Naive thymus-derived CD8-positive, alpha-beta T cell (primary cell): ENCODE data around the gene PITPNM2. TPM values are rescaled to one million over a fixed set of nuclear protein-coding genes. Genes with fewer than 3 reads are reported as not detected.
A peak's percentile ranks its signal among the peaks of the same experiment; 100 is the strongest.

Source experiments
- ATAC-seq, 2 donors: fragments of 150-1000 bp; cut with Tn5 transposase in 1 of 2; sonication (Bioruptor Pico), chemical (Tn5 transposase) in 1 of 2; 1 replicate in 1 of 2; 2 replicates in 1 of 2; pipeline ENCODE4 v1.10.0; 2021; ENCODE audit warnings: mild to moderate bottlenecking in 2 of 2, moderate library complexity in 2 of 2
- POLR2A ChIA-PET: fragments of 350-600 bp; sonication (Branson Sonifier 250); formaldehyde crosslinking; loops from one replicate; lab custom pipeline; 2021; ENCODE audit warnings: antibody characterized with exemption; lab: Charles Lee
- DNase-seq, 10 donors: peaks; one replicate each; pipeline versions ENCODE4 v3.0.0 to v3.0.0-alpha.2; 2020 to 2022
- H3K27ac Mint-ChIP-seq, 10 donors: one replicate each; pipeline ENCODE4 v1.8.0; 2020 to 2022; ENCODE audit warnings: mild to moderate bottlenecking in 10 of 10, mixed read lengths in 10 of 10, moderate library complexity in 4 of 10, inconsistent platforms in 1 of 10
- H3K27me3 Mint-ChIP-seq, 5 donors: one replicate each; pipeline ENCODE4 v1.8.0; 2021 to 2022; ENCODE audit warnings: mixed read lengths in 5 of 5
- H3K36me3 Mint-ChIP-seq, 3 donors: one replicate each; pipeline ENCODE4 v1.8.0; 2020 to 2022; ENCODE audit warnings: mixed read lengths in 3 of 3, mild to moderate bottlenecking in 2 of 3, inconsistent platforms in 1 of 3
- H3K4me1 Mint-ChIP-seq, 4 donors: one replicate each; pipeline ENCODE4 v1.8.0; 2021 to 2022; ENCODE audit warnings: mixed read lengths in 4 of 4
- H3K4me3 Mint-ChIP-seq, 10 donors: one replicate each; pipeline ENCODE4 v1.8.0; 2020 to 2022; ENCODE audit warnings: mild to moderate bottlenecking in 10 of 10, mixed read lengths in 10 of 10, moderate library complexity in 6 of 10, inconsistent platforms in 1 of 10
- H3K9me3 Mint-ChIP-seq, 9 donors: one replicate each; pipeline ENCODE4 v1.8.0; 2020 to 2022; ENCODE audit warnings: mixed read lengths in 9 of 9, mild to moderate bottlenecking in 3 of 9, inconsistent platforms in 1 of 9, moderate library complexity in 1 of 9
- polyA plus RNA-seq, 3 donors: library from polyadenylated mRNA; unstranded; fragments of 300-500 nt; fragmentation: Illumina TruSeq; gene quantifications; one replicate each; pipeline ENCODE4 v1.2.3, GENCODE V29; 2021
- total RNA-seq, 8 experiments: library from RNA in 2 of 8; stranded (reverse) in 2 of 8; gene quantifications; one replicate each; pipeline ENCODE4 v1.2.3 and lab custom pipeline; 2021 to 2026

The PITPNM2 gene
- total RNA-seq (10 to 100 TPM; 36.9 to 42.7 TPM), polyA plus RNA-seq (1 to 10 TPM; 4.0 to 6.3 (median 4.7) TPM), total RNA-seq (lab: John Stamatoyannopoulos, UW) (31.3 to 68.0 (median 51.3) reads per million in 6 experiments)

- H3K4me1 Mint-ChIP-seq, result peaks cover 30 to 50% (median 46%) of the 10 kb centered on the region in 4 donors
- peak; percentile 47 to 76 (median 62) for DNase-seq
Measured at GRCh38 chr12:123150744-123151456, at the start of gene PITPNM2. Gene PITPNM2 (minus strand): TSS chr12:123151090. CDS start chr12:123034590, 116,500 bp downstream.

DNA sequence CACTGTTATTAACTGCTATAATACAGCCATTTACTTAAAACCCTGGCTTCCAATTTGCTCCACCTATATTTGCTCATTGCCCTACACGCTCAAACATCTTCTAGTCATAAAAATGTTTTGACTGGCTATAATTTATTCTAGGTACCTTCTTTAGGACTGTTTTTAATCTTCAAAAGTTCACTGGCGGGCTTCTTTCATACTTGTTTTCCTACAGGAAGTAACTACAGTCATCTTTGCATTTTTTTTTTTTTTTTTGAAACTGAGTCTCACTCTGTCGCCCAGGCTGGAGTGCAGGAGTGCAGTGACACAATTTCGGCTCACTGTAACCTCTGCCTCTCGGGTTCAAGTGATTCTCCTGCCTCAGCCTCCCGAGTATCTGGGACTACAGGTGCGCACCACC lies 49.5 kb upstream of the PITPNM2 start:
- DNase-seq (peak in 3 of 10 donors; percentile 10 to 42 (median 31)), ATAC-seq (peak; percentile 63 to 86)
- Mint-ChIP-seq H3K36me3 (peaks cover 4 to 49% (median 12%) of the 10 kb centered on the region in 3 donors), H3K9me3 (no peaks in the 10 kb centered on the region), H3K27ac (peak overlapping the region; percentile 80 to 97 (median 89)), H3K4me1 (peaks cover 5 to 20% (median 17%) of the 10 kb centered on the region in 4 donors), H3K27me3 (no peaks in the 10 kb centered on the region), H3K4me3 (peak overlapping the region in 5 of 10 donors; percentile 3 to 59 (median 35))
- POLR2A ChIA-PET, result interaction anchor here (0.6 to 3.1 kb wide), 6 partner anchors 23 to 433 kb away, joined by 3 to 14 read pairs (median 5); partner anchors contain the start of genes MPHOSPH9 and MTRFR

More at GRCh38 chr12:123150744-123151456, at the start of gene PITPNM2:
- H3K27ac Mint-ChIP-seq, result peak within 1 kb of the TSS; percentile 81 to 93 (median 91)
- ATAC-seq, result peak; percentile 87
- POLR2A ChIA-PET, result interaction anchor here (0.6 to 5.7 kb wide), 14 partner anchors 21 to 175 kb away, joined by 3 to 66 read pairs (median 10); partner anchors contain the start of genes MPHOSPH9, MTRFR and OGFOD2
- H3K27me3 Mint-ChIP-seq, result no peaks in the 10 kb centered on the region
- peak within 1 kb of the TSS; percentile 73 to 93 (median 86) for H3K4me3 Mint-ChIP-seq
- H3K36me3 Mint-ChIP-seq, result peaks cover 0 to 14% (median 0%) of the 10 kb centered on the region in 3 donors
- H3K9me3 Mint-ChIP-seq, result no peaks in the 10 kb centered on the region

GRCh38 chr12:123199936-123200335 lies 49.0 kb upstream of the PITPNM2 start:
- H3K36me3 Mint-ChIP-seq, result peaks cover 4 to 49% (median 12%) of the 10 kb centered on the region in 3 donors
- peaks cover 5 to 20% (median 17%) of the 10 kb centered on the region in 4 donors for H3K4me1 Mint-ChIP-seq
- ATAC-seq (no peak), DNase-seq (no peak)
- no peaks in the 10 kb centered on the region for H3K27me3 Mint-ChIP-seq
- H3K27ac Mint-ChIP-seq, result peak overlapping the region; percentile 80 to 97 (median 89)
- peak overlapping the region in 2 of 10 donors; percentile 50 to 59 for H3K4me3 Mint-ChIP-seq
- POLR2A ChIA-PET, result interaction anchor here (0.6 to 3.1 kb wide), 7 partner anchors 9 to 156 kb away, joined by 3 to 14 read pairs (median 4); partner anchors contain the start of genes MPHOSPH9 and MTRFR
- no peaks in the 10 kb centered on the region for H3K9me3 Mint-ChIP-seq

GRCh38 chr12:123187637-123188036 lies 36.7 kb upstream of the PITPNM2 start:
- DNase-seq (no peak), ATAC-seq (no peak)
- H3K27me3 Mint-ChIP-seq, result no peaks in the 10 kb centered on the region
- H3K4me3 Mint-ChIP-seq, result no peak overlapping the region
- H3K4me1 Mint-ChIP-seq, result peaks cover 0 to 8% (median 1%) of the 10 kb centered on the region in 4 donors
- POLR2A ChIA-PET, result interaction anchor here (3.2 kb wide), 1 partner anchor 46 kb away, joined by 10 read pairs; the partner anchor contains the start of genes MPHOSPH9 and MTRFR
- H3K36me3 Mint-ChIP-seq, result peaks cover 4 to 86% (median 16%) of the 10 kb centered on the region in 3 donors
- peak overlapping the region in 3 of 10 donors; percentile 3 to 46 (median 44) for H3K27ac Mint-ChIP-seq
- H3K9me3 Mint-ChIP-seq, result no peaks in the 10 kb centered on the region

DNA sequence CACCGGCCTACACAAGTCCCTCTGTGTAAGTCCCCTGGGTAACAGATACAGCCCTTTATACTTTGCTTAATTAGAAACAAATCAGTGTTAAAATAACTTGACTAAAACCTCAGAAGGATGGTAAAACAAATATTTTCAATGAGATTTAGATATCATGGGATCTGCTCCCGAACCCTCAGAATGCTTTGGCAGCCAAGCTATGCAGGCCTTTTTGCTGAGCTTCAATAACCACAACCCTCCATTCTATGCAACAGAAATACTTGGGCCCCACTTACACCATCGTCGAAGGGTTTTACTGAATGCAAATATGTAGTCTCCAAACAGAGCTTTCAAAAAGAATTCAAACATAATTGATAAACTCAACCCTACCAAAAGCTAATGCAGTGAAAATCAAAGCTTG lies 29.3 kb upstream of the PITPNM2 start:
- POLR2A ChIA-PET, result interaction anchor here (0.6 kb wide), 1 partner anchor 250 kb away, joined by 3 read pairs; no protein-coding TSS in a partner anchor
- Mint-ChIP-seq H3K36me3 (peaks cover 5 to 77% (median 28%) of the 10 kb centered on the region in 3 donors), H3K27ac (peak overlapping the region in 2 of 10 donors; percentile 7 to 24), H3K27me3 (no peaks in the 10 kb centered on the region), H3K4me1 (peaks cover 0 to 4% (median under 1%) of the 10 kb centered on the region in 4 donors), H3K4me3 (no peak overlapping the region), H3K9me3 (no peaks in the 10 kb centered on the region)
- DNase-seq (no peak), ATAC-seq (no peak)

- no peak overlapping the region for H3K27ac Mint-ChIP-seq
- POLR2A ChIA-PET, result interaction anchor here (0.6 kb wide), 2 partner anchors 13 to 32 kb away, joined by 3 read pairs; no protein-coding TSS in a partner anchor
- ATAC-seq (no peak), DNase-seq (no peak)
- H3K4me1 Mint-ChIP-seq, result peaks cover 0 to 6% (median 1%) of the 10 kb centered on the region in 4 donors
- peaks cover 3 to 71% (median 11%) of the 10 kb centered on the region in 3 donors for H3K36me3 Mint-ChIP-seq
- H3K9me3 Mint-ChIP-seq, result no peaks in the 10 kb centered on the region
- H3K27me3 Mint-ChIP-seq, result no peaks in the 10 kb centered on the region
- no peak overlapping the region for H3K4me3 Mint-ChIP-seq
Measured at GRCh38 chr12:123171967-123172366, 21.1 kb upstream of the PITPNM2 start.

DNA sequence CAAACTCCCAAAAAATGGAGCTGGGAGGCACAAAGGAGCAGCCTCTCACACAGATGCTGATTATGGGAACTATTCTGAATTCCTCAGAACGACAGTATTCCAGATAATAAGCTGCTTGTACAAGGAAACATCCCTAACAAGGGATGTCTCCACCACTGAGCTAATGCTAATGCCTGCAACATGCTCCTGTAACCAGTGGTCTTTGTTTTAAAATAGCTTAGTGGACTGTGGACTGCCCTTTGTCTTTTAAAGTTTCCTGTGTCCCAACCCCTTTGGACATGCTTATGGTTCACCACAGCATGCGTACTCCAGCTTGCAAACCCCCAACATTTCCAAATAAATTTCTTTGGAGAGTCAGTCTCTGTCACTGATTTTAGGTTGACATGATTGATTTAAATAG lies 16.4 kb upstream of the PITPNM2 start:
- Mint-ChIP-seq H3K4me3 (no peak overlapping the region), H3K27ac (peak overlapping the region in 4 of 10 donors; percentile 3 to 84 (median 16)), H3K4me1 (peaks cover 0 to 6% (median 1%) of the 10 kb centered on the region in 4 donors), H3K36me3 (peaks cover 5 to 75% (median 21%) of the 10 kb centered on the region in 3 donors), H3K9me3 (no peaks in the 10 kb centered on the region), H3K27me3 (no peaks in the 10 kb centered on the region)
- ATAC-seq (no peak), DNase-seq (no peak)
- POLR2A ChIA-PET, result no interaction called here

GRCh38 chr12:123165537-123165936 lies 14.6 kb upstream of the PITPNM2 start:
- H3K27me3 Mint-ChIP-seq, result no peaks in the 10 kb centered on the region
- POLR2A ChIA-PET, result interaction anchor here (0.7 kb wide), 1 partner anchor 125 kb away, joined by 7 read pairs; no protein-coding TSS in a partner anchor
- H3K4me1 Mint-ChIP-seq, result peaks cover 0 to 6% (median 1%) of the 10 kb centered on the region in 4 donors
- H3K27ac Mint-ChIP-seq, result peak overlapping the region in 1 of 10 donors; percentile 61
- H3K9me3 Mint-ChIP-seq, result no peaks in the 10 kb centered on the region
- DNase-seq, result no peak
- H3K36me3 Mint-ChIP-seq, result peaks cover 5 to 75% (median 20%) of the 10 kb centered on the region in 3 donors
- ATAC-seq, result no peak
- no peak overlapping the region for H3K4me3 Mint-ChIP-seq

DNA sequence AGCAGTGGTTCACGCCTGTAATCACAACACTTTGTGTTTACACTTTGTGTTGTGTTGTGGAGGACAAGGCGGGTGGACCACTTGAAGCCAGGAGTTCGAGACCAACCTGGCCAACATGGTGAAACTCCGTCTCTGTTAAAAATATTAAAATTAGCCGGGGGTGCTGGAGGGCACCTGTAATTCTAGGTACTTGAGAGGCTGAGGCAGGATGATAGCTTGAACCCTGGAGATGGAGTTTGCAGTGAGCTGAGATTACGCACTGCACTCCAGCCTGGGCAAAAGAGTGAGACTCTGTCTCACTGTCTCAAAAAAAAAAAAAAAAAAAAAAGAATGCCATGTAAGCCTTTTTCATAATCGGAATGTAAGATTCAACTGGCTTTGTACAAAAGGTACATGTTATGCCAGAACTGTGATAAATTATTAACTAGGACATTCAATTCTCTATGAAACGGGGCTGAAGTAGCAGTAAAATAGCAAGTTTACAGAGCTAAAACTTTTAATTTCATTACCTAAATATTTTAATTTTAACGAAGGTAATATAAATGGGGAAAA lies 13.9 kb upstream of the PITPNM2 start:
- H3K27ac Mint-ChIP-seq, result peak overlapping the region in 2 of 10 donors; percentile 34 to 38
- peaks cover 5 to 78% (median 21%) of the 10 kb centered on the region in 3 donors for H3K36me3 Mint-ChIP-seq
- peaks cover 0 to 6% (median 1%) of the 10 kb centered on the region in 4 donors for H3K4me1 Mint-ChIP-seq
- no peaks in the 10 kb centered on the region for H3K9me3 Mint-ChIP-seq
- no peak overlapping the region for H3K4me3 Mint-ChIP-seq
- ATAC-seq, result no peak
- DNase-seq, result no peak
- no peaks in the 10 kb centered on the region for H3K27me3 Mint-ChIP-seq
- POLR2A ChIA-PET, result interaction anchor here (0.7 kb wide), 1 partner anchor 125 kb away, joined by 7 read pairs; no protein-coding TSS in a partner anchor

GRCh38 chr12:123164222-123164621 lies 13.3 kb upstream of the PITPNM2 start:
- no peak overlapping the region for H3K4me3 Mint-ChIP-seq
- peaks cover 0 to 6% (median 1%) of the 10 kb centered on the region in 4 donors for H3K4me1 Mint-ChIP-seq
- DNase-seq (no peak), ATAC-seq (no peak)
- peaks cover 5 to 80% (median 21%) of the 10 kb centered on the region in 3 donors for H3K36me3 Mint-ChIP-seq
- no peak overlapping the region for H3K27ac Mint-ChIP-seq
- H3K9me3 Mint-ChIP-seq, result no peaks in the 10 kb centered on the region
- POLR2A ChIA-PET, result no interaction called here
- H3K27me3 Mint-ChIP-seq, result no peaks in the 10 kb centered on the region

DNA sequence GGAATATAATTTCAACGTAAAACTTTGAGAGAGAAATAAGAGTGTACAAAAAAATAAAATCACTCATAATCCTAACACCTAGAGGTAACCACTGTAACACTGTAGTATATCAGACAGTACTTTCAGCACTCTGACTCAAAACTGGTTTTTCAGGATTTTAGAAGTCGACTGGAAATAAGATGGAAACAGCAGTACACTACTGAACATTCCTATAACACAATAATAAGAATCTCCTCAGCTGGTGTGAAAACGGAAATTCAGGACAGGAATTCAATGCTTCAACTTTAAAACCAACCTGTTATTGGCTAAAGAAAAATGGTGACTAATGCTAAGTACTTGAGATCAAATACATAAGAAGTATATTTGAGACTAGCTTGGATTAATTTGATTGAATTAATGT lies 12.3 kb upstream of the PITPNM2 start:
- no peaks in the 10 kb centered on the region for H3K27me3 Mint-ChIP-seq
- H3K4me3 Mint-ChIP-seq, result no peak overlapping the region
- POLR2A ChIA-PET, result no interaction called here
- no peak overlapping the region for H3K27ac Mint-ChIP-seq
- no peaks in the 10 kb centered on the region for H3K9me3 Mint-ChIP-seq
- DNase-seq (no peak), ATAC-seq (no peak)
- H3K36me3 Mint-ChIP-seq, result peaks cover 5 to 74% (median 21%) of the 10 kb centered on the region in 3 donors
- peaks cover 0 to 4% (median 1%) of the 10 kb centered on the region in 4 donors for H3K4me1 Mint-ChIP-seq
